ENCODE measurements around the gene ADAM8. TPM values are rescaled to one million over a fixed set of nuclear protein-coding genes. Genes with fewer than 3 reads are reported as not detected.

The ADAM8 gene
- total RNA-seq, 1 donor from 2014 or later = 2.5 TPM

Small RNA genes within 50 kb of the gene (microRNA-seq; reads per million reads assigned to microRNA genes)
- 2.3 reads per million for gene MIR202

Other genes starting within 250 kb of the ADAM8 start
- gene ADGRA1, start 188.9 kb downstream of the ADAM8 start, total RNA-seq = not detected
- gene KNDC1, start 116.6 kb downstream of the ADAM8 start, total RNA-seq = not detected
- not detected for gene UTF1, start 46.7 kb downstream of the ADAM8 start, total RNA-seq
- 0.43 TPM for gene VENTX, start 39.0 kb downstream of the ADAM8 start, total RNA-seq
- gene TUBGCP2, start 32.0 kb upstream of the ADAM8 start, total RNA-seq = 38.5 TPM
- 44.8 TPM for gene ZNF511, start 32.0 kb upstream of the ADAM8 start, total RNA-seq
- gene CALY, start 60.0 kb upstream of the ADAM8 start, total RNA-seq = not detected
- gene PRAP1, start 70.5 kb upstream of the ADAM8 start, total RNA-seq = not detected
- 7.4 TPM for gene FUOM, start 81.2 kb upstream of the ADAM8 start, total RNA-seq
- gene ECHS1, start 96.5 kb upstream of the ADAM8 start, total RNA-seq = 239 TPM
- 3.4 TPM for gene PAOX, start 102.4 kb upstream of the ADAM8 start, total RNA-seq
- gene MTG1, start 117.3 kb upstream of the ADAM8 start, total RNA-seq = 14.7 TPM
- not detected for gene SPRN, start 147.8 kb upstream of the ADAM8 start, total RNA-seq
- 0.51 TPM for gene SCART1, start 177.1 kb upstream of the ADAM8 start, total RNA-seq

All from Right ventricle myocardium superior (tissue), 1 donor.